HG03175 (cell line): ENCODE measurements around the gene ADARB2.
"Not testable (repeated sequence)": the region's sequence is repeated elsewhere in the genome, so short reads cannot be mapped to it uniquely, and the experiment has no call there.

Experiments
- ATAC-seq: cut with Tn5 transposase; IDR thresholded peaks from one replicate; pipeline ENCODE4 v1.9.1; 2021; ENCODE audit warnings: mild to moderate bottlenecking, moderate library complexity; ENCODE audit not compliant: unreplicated experiment

Gene ADARB2

GRCh38 chr10:1362589-1363445, 374.5 kb downstream of the ADARB2 start:
- ATAC-seq = no peak

- no peak for ATAC-seq
Measured at GRCh38 chr10:1361411-1362105, 375.8 kb downstream of the ADARB2 start.

GRCh38 chr10:1360558-1361164, 376.7 kb downstream of the ADARB2 start:
- no peak for ATAC-seq

GRCh38 chr10:1360011-1360557, 377.2 kb downstream of the ADARB2 start:
- ATAC-seq = no peak

- ATAC-seq = no peak
Measured at GRCh38 chr10:1359626-1359955, 377.7 kb downstream of the ADARB2 start.

- no peak for ATAC-seq
Measured at GRCh38 chr10:1358860-1359625, 378.3 kb downstream of the ADARB2 start.

GRCh38 chr10:1358147-1358546, 379.2 kb downstream of the ADARB2 start:
- ATAC-seq = no peak

- ATAC-seq = no peak
Measured at GRCh38 chr10:1356349-1356748, 381.0 kb downstream of the ADARB2 start.

- ATAC-seq = no peak
Measured at GRCh38 chr10:1354809-1355710, 382.3 kb downstream of the ADARB2 start.

- not testable (repeated sequence) for ATAC-seq
Measured at GRCh38 chr10:1352296-1352695, 385.0 kb downstream of the ADARB2 start.

GRCh38 chr10:1348773-1349050, 388.6 kb downstream of the ADARB2 start:
- no peak for ATAC-seq

- no peak for ATAC-seq
Measured at GRCh38 chr10:1347962-1348772, 389.2 kb downstream of the ADARB2 start.

GRCh38 chr10:1347525-1347924, 389.8 kb downstream of the ADARB2 start:
- no peak for ATAC-seq

- no peak for ATAC-seq
Measured at GRCh38 chr10:1346201-1346600, 391.1 kb downstream of the ADARB2 start.

GRCh38 chr10:1345368-1345767, 392.0 kb downstream of the ADARB2 start:
- ATAC-seq = no peak

GRCh38 chr10:1344846-1345245, 392.5 kb downstream of the ADARB2 start:
- no peak for ATAC-seq

- ATAC-seq = no peak
Measured at GRCh38 chr10:1344408-1344807, 392.9 kb downstream of the ADARB2 start.

GRCh38 chr10:1343176-1343575, 394.1 kb downstream of the ADARB2 start:
- ATAC-seq = no peak

- ATAC-seq = not testable (repeated sequence)
Measured at GRCh38 chr10:1341052-1341451, 396.3 kb downstream of the ADARB2 start.
